GM04503 (cell line): Measurements from ENCODE around the gene FAM107B.
"Not testable (repeated sequence)": the region's sequence is repeated elsewhere in the genome, so short reads cannot be mapped to it uniquely, and the experiment has no call there.

Experiments
- DNase-seq: peaks from one replicate; pipeline ENCODE4 v3.0.0-alpha.2; 2012; ENCODE audit warnings: low read depth

The FAM107B gene

DNA sequence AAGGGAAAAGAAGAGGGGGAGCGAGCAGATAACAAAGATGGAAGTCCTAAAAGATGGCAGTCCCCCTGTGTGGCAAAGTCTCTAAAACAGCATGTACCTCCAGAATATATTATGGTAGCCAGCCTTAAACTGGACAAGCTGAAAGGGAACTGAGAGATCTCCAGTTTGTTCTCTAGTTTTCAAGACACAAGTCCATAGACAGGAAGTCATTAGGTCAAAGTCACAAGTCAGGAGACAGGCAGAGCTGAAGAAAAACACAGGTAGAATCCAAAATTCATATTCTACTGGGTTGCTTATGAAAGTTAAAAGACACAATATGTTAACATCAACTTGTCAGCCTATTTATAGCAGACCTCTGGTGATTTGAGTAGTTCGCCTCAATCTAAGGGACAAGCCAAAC lies 38.7 kb downstream of the FAM107B start:
- no peak for DNase-seq

DNA sequence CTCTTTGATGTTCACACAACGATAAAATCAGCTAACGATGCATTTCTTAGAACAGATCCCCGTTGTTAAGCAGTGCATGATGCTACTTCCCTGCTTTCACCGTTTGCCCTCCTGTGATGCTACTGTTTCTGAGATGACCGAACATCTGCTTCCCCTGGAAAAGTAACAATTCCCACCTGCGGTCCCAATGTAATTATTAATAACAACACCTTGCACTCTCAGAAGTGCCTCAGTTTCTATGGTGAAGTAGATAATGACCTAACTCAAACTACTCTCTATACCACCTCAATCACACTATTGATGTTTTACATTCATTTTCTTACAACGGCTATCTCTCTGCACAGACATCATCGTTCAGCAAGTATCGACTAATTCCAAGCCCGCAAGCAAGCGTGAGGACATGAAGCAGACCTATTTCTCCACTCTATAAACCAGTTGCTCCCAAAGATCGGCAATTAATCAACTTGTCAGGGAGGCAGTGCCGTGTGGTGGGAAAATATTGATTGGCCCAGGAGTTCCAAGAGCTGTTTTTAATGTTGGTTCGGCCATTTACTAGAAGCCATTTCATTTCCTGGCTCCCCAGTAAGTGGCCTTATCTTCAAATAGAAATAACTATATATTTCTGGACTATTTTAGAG lies 42.7 kb downstream of the FAM107B start:
- DNase-seq = no peak

DNA sequence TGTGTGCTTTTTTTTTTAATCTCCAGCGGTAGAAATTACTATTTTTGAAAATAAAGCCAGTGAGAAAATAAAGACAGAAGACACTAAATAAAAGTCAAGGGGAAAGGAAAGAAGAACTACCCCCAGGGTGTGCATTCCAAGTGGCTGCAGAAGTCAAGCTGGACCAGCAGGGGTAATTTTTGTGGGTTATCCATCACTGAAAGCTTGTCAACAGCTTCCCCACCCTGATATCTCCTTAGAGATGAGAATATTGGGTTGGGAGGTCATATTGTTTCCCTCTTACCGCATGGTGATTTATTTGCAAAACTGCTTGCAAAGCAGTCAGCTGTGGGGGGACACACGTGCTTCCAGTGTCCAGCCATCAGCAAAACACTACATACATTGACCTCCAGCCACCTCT lies 46.4 kb downstream of the FAM107B start:
- DNase-seq = no peak

DNA sequence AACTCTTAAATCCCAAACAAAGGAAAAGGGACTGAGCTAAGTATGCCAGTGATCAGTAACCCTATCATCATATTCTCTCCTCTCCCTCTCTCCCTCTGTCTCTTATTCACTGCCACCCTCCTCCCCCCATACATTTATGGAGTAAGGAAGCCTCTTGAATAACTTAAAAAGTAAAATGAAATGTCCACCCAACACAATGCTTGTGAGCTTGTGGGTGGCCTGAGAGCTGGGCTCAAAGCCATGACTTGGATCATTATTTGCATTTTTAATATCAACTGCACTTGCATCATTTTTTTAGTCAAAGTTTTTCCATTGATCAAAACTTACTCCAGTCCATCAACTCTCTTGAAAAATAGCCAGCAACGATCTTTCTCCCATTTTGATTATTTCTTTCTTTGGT lies 46.8 kb downstream of the FAM107B start:
- DNase-seq = no peak

DNA sequence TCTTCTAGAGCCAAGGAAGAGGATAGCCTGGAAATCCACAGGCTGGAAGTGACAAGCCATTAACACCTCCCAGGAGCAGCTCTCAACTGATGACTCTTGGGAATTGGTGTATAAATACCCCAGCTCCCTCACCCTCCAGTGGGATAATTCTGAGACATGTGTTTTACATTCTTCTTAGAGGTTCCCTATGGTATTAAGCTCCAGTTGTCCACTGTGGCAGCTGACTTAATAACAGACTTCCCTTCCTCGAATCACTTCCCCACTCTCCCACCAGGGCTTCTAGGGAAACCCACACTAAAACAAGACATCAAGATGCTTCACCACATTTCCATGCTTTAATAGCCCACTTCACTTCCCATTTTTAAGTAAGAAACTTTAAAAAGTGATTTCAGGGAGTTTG lies 47.2 kb downstream of the FAM107B start:
- no peak for DNase-seq

DNA sequence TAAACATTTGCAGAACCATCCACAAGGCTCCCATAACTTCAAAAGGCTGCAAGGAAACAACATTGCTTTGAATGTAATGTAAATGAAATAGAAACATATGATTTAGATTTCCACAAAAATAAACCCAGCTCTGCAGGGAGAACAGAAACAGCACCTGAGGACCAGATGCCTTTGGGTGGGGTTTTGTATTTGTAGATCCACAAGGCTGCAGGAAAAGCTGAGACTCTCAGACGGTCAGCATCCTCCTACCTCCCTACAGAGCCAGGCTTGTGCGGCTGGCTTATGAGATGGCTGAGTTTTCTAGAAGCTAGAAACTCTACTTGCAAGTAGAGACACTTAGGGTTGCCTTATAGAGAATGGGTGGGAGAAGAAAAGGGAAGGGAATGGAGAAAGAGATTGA lies 49.8 kb downstream of the FAM107B start:
- DNase-seq = no peak

DNA sequence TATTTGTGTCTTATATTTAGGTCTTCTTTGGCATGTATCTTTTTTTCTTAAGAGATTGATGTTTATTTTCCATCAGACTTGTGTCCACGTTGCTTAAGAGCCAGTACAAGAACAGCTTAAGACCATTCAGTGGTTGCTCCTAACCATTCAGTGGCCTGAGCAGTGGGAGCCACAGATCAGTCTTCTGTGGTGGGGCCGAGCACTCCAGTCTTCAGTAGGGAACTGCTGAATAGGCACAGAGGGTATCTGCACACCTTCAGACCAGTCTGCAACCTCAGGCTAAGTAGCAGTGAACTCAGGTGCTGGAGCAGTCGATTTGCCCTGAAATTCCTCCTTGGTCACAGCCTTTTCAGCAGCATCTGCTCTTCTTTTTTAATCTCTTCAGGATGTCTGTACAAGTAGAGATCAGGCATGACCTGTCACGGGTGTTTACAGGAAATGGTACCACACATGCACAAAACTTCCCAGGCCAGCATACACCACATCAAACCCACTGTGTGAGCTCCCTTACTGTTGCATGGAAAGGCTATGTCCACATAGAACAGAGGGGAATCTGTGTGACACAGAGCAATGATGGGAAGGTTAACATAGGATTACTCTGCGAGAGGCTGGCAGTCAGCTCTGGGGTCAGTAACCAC lies 51.5 kb downstream of the FAM107B start:
- no peak for DNase-seq

DNA sequence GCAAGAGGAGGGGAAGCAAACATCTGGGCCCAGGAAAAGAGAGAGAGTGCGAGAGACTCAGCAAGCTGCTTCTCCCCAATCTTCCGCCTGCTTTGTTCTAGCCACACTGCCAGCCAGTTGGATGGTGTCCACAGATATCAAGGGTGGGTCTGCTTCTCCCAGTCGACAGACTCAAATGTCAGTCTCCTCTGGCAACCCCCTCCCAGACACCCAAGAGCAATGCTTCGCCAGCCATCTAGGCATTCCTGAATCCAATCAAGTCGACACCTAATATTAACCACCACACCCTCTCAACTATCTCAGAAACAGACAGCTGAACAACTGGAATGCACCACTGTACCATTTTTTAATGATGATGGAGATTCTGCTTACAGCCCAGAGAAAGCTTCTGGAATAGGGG lies 57.1 kb downstream of the FAM107B start:
- no peak for DNase-seq

DNA sequence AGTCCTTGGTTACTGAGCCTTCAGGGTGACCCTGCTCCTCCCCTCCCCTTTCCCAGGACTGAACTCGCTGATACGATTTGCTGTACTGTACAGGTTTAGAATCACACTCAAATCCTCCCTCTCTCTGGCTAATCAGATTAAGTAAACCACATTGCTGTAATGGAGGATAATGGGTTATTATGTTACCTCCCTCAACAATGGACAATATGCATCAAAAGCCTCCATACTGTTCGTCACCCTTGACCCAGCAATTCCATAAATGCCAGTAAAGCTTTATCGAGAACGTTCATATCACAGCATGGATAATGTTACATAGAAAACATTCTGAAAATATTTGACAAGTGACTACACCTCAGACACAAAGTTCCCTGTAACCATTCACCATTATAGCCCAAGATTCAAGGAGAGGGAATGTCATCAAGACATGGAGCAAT lies 61.7 kb downstream of the FAM107B start:
- no peak for DNase-seq

DNA sequence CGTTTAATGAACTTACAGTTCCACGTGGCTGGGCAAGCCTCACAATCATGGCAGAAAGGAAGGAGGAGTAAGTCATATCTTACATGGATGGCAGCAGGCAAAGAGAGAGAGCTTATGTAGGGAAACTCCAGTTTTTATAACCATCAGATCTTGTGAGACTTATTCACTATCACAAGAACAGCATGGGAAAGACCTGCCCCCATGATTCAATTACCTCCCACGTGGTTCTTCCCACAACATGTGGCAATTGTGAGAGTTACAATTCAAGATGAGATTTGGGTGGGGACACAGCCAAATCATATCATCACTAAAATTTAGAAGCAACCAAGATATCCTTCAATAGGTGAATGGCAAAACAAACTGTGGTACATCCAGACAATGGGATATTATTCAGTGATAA lies 65.4 kb downstream of the FAM107B start:
- not testable (repeated sequence) for DNase-seq

DNA sequence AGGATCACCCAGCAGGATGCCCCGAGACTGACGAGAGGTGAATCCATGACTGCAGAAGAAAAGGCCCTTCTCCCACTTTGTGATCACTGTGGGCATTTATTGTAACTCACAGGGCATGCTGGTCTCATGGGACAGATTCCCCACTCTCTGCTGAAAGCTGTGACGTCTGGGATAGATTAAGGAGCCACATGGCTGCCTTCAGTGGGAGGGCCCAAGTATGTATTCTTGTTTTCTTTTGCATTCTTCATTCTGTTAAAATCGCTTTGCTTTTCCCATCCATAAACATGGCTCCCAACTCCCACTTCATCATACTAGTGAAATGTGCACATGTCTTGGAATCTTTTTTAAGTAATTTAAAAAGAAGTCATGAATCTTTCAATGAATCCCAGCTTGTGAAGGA lies 67.2 kb downstream of the FAM107B start:
- DNase-seq = peak; percentile 11

DNA sequence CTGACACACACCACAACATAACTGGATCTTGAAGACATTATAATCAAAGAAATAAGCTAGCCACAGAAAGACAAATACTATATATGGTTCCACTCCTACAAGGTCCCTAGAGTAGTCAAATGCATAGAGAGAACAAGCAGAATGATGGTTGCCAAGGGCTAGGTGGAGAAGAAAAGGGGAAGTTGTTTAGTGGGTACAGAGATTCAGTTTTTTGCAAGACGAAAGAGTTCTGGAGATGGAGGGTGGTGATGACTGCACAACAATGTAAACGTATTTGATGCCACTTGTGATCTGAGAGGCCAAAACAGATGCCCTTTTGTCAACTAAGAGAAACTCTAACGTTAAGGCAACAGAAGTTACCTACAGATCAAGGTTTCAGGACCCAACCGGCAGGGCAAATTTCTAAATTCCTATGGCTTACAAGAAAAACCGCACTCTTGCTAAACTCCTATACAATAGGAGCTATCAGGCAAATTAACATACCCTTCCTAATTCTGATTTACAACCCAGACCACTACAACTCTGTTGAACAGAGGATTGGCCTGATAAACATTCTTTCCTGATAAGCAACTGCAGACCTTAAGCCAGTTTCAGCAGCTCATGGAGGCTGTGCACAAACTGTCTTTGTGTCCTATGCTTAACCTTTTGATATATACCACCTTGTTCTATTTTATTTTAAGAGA lies 69.0 kb downstream of the FAM107B start:
- DNase-seq = no peak

DNA sequence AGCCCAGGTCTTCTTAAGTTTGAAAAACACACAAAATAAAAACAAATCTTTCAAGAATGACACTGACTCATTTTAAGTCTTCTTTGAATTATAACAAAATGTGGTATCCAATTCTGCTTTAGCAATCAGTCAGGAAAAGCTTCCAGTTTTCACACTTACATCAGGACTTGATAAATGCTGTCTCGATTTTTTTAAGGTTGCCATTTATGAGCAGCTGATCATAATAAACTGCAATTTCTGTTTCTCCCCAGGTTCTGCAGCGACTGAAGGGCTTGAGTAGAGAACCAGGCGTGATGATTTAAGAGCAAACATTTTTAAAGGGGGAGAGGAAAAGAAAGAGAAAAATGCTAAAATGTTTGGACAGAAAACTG lies 71.1 kb downstream of the FAM107B start:
- DNase-seq = no peak

DNA sequence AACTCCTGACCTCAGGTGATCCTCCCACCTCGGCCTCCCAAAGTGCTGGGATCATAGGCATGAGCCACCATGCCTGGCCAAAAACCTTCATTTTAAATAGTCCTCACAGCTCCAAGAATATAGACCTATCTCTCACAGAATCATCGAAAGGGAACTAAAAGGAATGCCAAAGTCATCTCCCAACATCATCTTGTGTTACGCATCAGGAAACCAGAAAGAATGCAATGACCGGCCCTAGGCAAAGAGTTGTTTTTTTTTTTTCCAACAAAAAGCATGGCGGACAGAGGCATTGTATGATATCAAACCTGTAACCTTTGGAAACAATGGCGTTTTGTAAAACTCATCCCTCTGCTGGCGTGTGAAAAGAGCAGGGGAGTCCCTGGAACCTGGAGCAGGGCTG lies 73.2 kb downstream of the FAM107B start:
- no peak for DNase-seq

DNA sequence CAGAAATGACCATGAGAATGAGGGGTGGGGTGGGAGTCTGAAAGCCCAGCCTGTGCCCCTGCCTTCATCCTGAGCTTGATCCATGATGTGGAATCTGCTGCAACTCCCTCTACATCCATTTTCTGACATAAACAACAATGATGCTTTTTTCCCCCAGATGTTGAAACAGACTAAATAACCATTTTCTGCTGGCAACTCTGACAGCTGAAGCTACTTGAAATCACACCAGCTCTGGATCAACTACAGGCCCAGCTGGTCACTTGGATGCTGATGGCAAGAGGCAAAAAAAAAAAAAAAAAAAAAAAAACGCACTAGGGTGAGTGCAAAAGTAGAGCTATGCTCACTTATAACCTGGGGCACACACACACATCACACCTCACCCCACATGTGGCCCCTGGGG lies 74.2 kb downstream of the FAM107B start:
- DNase-seq = no peak

DNA sequence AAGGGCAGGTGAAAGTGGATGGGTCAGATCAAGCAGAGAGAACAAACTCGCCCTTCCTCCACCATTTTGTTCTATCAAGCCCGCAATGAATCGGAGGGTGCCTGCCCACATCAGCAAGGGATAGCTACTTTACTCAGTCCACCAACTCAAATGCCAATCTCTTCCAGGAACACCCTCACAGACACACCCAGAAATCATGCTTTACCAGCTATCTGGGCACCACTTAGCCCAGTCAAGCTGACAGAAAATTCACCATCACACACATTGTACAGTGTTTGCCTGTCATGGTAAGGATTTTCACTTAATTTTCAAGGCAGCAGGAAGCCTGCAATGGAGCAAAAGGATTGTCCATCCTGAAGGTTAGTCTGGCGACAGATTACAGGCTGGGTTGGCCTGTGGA lies 75.2 kb downstream of the FAM107B start:
- no peak for DNase-seq

DNA sequence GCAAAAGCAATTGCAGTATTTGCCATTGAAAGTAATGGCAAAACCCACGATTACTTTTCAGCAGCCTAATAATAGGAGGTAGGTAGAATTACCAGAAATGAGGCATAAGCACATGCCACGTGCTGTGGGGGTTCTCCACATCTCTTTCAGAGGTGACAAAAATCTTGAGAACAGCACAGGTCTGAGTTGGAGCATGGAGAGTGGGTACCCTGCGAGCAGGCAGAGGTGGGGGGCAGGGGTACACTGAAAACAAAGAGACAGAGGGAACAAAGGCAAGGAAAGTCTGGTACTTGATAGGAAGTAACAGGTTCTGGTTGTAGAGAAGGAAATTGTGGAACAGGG lies 75.9 kb downstream of the FAM107B start:
- no peak for DNase-seq

DNA sequence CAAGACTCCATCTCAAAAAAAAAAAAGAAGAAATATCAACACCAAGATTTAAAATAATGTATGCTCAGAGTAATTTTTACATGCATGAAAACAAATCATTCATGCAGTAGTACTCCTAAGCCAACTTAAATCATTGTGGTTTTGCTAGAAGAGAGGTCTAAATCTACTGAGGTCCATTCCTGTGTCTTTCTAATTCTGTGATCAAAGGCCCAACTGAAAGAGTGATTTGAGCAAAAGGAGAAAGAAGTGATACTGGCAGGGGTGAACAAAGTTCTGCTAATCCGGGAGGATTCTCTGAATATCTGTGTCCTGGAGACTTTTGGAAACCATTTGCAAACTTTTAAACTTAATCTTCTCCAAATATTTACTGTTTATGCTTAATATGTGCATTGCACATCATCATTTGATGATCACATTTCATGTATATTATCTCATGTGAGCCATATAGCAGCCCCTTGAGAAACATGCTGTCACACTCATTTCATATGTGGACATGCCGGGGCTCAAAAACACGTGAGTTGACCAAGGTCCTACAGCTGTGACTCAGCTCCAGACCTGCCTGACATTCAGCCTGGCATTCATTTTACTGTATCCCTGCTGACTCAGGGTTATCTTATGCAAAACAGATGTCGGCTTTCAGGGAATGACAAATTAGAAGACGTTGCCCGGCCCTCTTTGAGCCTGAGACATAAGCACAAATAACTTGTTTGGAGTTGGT lies 76.4 kb downstream of the FAM107B start:
- peak; percentile 70 for DNase-seq

DNA sequence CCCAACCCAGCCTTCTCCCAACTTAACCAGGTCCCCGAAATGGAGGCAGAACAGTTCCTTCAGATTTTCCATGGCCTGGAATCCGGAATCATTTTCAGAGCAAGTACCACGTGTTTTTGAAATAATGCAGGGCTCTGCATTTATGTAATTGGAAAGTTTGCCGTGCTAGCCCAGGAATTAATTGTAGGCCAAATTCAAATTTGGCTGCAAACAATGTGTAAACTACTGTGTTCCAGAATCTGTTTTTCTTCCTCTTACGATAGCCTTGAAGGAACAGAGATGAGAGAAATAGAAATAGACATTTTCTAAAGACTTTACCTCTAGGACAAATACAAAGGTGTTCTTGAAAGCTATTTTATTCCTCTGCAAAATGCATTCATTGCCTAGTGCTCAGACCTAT lies 77.4 kb downstream of the FAM107B start:
- no peak for DNase-seq

DNA sequence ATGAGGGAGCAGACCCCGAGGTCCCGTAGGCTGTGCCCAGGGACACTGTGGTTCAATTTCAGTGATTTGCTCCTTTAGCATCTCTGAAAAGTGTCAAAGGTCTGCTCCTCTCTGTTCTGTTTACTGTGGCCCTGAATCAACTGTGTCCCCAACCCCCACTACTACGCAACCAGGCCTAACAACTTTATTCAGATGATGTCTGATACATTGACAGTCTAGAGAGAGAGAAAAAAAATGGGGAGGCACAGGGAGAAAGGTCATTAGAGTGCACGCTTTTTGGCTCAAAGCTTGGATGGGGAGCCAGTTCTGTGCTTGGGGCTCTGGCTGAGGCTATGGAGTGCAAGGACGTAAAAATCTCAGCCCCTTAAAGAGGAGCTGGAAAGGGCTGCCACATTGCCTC lies 77.9 kb downstream of the FAM107B start:
- no peak for DNase-seq

DNA sequence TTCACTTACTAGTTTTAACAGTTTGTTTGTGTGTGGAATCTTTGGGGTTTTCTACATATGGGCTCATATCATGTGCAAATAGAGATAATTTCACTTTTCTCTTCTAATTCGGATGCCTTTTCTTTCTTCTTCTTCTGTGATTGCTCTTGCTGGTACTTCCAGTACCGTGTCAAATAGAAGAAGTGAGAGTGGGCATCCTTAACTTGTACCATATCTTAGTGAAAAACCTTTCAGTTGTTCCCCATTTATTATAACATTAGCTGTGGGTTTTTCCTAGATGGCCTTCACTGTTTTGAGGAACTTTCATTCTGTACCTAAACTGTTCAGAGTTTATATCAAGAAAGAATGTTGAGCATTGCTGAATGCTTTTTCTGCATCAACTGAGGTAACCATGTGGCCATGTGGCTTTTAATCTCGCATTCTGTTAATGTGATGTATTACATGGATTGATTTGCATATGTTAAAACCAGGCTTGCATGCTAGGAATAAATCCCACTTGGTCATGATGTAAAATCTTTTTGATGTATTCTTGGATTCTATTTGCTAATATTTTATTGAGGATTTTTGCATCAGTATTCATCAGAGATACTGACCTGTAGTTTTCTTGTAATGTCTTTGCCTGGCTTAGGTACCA lies 78.7 kb downstream of the FAM107B start:
- no peak for DNase-seq

DNA sequence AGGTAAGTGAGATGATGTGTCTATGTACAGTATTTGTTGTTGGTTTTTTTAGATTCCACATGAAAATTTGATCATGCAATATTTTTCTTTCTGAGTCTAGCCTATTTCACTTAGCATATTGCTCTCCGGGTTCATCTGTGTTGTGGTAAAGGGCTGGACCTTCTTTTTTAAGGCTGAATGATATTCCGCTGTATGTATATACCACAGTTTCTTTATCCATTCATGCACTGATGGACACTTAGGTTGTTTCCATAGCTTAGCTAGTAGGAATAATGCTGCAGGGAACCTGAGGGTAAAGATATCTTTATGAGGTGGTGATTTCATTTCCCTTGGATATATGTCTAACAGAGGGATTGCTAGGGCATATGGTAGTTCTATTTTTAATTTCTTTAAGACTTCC lies 80.8 kb downstream of the FAM107B start:
- DNase-seq = no peak
